Stomach (tissue), 4 donors: Measurements from ENCODE around the gene GRM4.

Experiments
- CTCF ChIP-seq, 7 experiments: fragments of 450-650 bp in 4 of 7; fragments of 200-600 bp in 3 of 7; sonication (generic) in 3 of 7; IDR thresholded peaks; one replicate each; pipeline ENCODE4 v1.5.1; 2016 to 2019; ENCODE audit warnings: antibody characterized with exemption in 7 of 7, control low read depth in 2 of 7, mild to moderate bottlenecking in 1 of 7
- POLR2A ChIP-seq, 4 donors: fragments of 450-650 bp; IDR thresholded peaks; one replicate each; pipeline ENCODE4 v1.6.1; 2016; ENCODE audit warnings: antibody characterized with exemption in 4 of 4, control low read depth in 2 of 4, mild to moderate bottlenecking in 1 of 4, moderate library complexity in 1 of 4

- TF ChIP-seq CTCF (IDR thresholded peaks at IDR 0.05) (no peak), POLR2A (IDR thresholded peaks at IDR 0.05) (no peak)
These were observed 55.0 kb downstream of the GRM4 start for GRCh38 chr6:34090935-34091334.
